ENCODE results near the gene INPP5J. TPM values are rescaled to one million over a fixed set of nuclear protein-coding genes. Genes with fewer than 3 reads are reported as not detected.

Gene INPP5J
- polyA plus RNA-seq, 1 donor from 2014 or later = 3.7 TPM

DNA sequence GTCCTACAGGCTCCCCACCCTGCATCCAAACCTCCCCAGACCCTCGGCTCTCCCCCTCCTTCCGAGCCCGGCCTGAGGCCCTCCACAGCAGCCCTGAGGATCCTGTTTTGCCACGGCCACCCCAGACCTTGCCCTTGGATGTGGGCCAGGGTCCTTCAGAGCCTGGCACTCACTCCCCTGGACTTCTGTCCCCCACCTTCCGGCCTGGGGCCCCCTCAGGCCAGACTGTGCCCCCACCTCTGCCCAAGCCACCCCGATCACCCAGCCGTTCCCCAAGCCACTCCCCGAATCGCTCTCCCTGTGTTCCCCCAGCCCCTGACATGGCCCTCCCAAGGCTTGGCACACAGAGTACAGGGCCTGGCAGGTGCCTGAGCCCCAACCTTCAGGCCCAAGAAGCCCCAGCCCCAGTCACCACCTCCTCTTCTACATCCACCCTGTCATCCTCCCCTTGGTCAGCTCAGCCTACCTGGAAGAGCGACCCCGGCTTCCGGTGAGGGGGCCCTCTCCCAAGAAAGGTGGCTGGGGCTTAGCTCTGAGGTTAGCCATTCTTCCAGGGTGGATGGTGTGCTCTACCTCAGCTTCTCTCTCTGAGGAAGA lies 2.9 kb downstream of the INPP5J start:
- no peaks in the 10 kb centered on the region for H3K36me3 ChIP-seq (ENCODE audit: insufficient read depth, low read length)
- H3K27ac ChIP-seq (ENCODE audit: low read length) = no peak overlapping the region
- H3K9ac ChIP-seq (ENCODE audit: low read length) = no peak overlapping the region
- H2AFZ ChIP-seq (ENCODE audit: low read depth, low read length) = no peak overlapping the region
- H3K27me3 ChIP-seq (ENCODE audit: insufficient read depth, low read depth, low read length) = no peaks in the 10 kb centered on the region
- TF ChIP-seq RAD21 (conservative IDR thresholded peaks at IDR 0.05) (no peak), MXI1 (conservative IDR thresholded peaks at IDR 0.05; ENCODE audit: poor library complexity, severe bottlenecking) (no peak), EZH2 (IDR thresholded peaks at IDR 0.05; ENCODE audit: borderline replicate concordance, insufficient read depth, low read length, poor library complexity, severe bottlenecking) (no peak), TAF1 (IDR thresholded peaks at IDR 0.05; ENCODE audit: low read depth) (no peak), POLR2AphosphoS5 (IDR thresholded peaks at IDR 0.05) (no peak), SMC3 (conservative IDR thresholded peaks at IDR 0.05; ENCODE audit: poor library complexity) (no peak), EP300 (conservative IDR thresholded peaks at IDR 0.05; ENCODE audit: poor library complexity, severe bottlenecking) (no peak)
- TF ChIP-seq, protein P1, sequence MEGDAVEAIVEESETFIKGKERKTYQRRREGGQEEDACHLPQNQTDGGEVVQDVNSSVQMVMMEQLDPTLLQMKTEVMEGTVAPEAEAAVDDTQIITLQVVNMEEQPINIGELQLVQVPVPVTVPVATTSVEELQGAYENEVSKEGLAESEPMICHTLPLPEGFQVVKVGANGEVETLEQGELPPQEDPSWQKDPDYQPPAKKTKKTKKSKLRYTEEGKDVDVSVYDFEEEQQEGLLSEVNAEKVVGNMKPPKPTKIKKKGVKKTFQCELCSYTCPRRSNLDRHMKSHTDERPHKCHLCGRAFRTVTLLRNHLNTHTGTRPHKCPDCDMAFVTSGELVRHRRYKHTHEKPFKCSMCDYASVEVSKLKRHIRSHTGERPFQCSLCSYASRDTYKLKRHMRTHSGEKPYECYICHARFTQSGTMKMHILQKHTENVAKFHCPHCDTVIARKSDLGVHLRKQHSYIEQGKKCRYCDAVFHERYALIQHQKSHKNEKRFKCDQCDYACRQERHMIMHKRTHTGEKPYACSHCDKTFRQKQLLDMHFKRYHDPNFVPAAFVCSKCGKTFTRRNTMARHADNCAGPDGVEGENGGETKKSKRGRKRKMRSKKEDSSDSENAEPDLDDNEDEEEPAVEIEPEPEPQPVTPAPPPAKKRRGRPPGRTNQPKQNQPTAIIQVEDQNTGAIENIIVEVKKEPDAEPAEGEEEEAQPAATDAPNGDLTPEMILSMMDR (IDR thresholded peaks at IDR 0.05; ENCODE audit: poor library complexity, severe bottlenecking) = no peak
- TF ChIP-seq, protein P2, sequence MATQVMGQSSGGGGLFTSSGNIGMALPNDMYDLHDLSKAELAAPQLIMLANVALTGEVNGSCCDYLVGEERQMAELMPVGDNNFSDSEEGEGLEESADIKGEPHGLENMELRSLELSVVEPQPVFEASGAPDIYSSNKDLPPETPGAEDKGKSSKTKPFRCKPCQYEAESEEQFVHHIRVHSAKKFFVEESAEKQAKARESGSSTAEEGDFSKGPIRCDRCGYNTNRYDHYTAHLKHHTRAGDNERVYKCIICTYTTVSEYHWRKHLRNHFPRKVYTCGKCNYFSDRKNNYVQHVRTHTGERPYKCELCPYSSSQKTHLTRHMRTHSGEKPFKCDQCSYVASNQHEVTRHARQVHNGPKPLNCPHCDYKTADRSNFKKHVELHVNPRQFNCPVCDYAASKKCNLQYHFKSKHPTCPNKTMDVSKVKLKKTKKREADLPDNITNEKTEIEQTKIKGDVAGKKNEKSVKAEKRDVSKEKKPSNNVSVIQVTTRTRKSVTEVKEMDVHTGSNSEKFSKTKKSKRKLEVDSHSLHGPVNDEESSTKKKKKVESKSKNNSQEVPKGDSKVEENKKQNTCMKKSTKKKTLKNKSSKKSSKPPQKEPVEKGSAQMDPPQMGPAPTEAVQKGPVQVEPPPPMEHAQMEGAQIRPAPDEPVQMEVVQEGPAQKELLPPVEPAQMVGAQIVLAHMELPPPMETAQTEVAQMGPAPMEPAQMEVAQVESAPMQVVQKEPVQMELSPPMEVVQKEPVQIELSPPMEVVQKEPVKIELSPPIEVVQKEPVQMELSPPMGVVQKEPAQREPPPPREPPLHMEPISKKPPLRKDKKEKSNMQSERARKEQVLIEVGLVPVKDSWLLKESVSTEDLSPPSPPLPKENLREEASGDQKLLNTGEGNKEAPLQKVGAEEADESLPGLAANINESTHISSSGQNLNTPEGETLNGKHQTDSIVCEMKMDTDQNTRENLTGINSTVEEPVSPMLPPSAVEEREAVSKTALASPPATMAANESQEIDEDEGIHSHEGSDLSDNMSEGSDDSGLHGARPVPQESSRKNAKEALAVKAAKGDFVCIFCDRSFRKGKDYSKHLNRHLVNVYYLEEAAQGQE (IDR thresholded peaks at IDR 0.05; ENCODE audit: borderline replicate concordance) = no peak
- no peaks in the 10 kb centered on the region for H4K20me1 ChIP-seq (ENCODE audit: insufficient read depth)
- no peaks in the 10 kb centered on the region for H3F3A ChIP-seq (ENCODE audit: insufficient read depth, low read length, poor library complexity, severe bottlenecking)
- no peaks in the 10 kb centered on the region for H3K79me2 ChIP-seq (replicated peaks; ENCODE audit: insufficient read depth, low read length)
- H3K4me3 ChIP-seq (ENCODE audit: low read length) = no peak overlapping the region
- H3K4me2 ChIP-seq (ENCODE audit: low read length) = no peak overlapping the region
- no peaks in the 10 kb centered on the region for H3K9me2 ChIP-seq (ENCODE audit: insufficient read depth, low read length)
- H3K9me3 ChIP-seq (ENCODE audit: low read length) = no peaks in the 10 kb centered on the region

DNA sequence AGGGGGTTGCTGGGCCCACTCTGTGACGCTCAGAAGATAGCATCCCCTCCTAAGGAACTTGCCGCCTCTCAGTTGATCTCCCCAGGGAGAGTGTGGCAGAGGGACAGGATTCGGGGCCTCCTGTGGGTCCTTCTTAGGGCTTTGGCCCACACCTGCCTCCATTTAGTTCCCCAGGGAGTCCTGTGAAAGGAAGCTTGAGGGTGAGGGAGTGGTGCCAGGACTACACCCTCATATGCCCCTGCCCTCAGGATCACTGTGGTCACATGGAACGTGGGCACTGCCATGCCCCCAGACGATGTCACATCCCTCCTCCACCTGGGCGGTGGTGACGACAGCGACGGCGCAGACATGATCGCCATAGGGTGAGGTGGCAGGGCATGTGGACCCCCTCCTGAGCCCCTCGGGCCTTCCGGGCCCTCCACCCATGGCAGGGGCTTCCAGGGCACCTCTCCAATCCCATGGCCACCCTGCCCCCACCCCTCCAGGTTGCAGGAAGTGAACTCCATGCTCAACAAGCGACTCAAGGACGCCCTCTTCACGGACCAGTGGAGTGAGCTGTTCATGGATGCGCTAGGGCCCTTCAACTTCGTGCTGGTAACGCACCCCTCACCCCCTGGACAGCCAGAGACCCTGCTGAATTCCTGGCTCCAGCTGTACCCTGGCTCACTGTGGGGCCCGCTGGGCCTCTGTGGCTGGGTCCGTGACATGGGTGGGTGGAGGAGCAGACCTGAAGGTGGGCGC lies 3.5 kb downstream of the INPP5J start:
- Histone ChIP-seq H2AFZ (ENCODE audit: low read depth, low read length) (no peak overlapping the region), H3K27ac (ENCODE audit: low read length) (no peak overlapping the region), H3K27me3 (ENCODE audit: insufficient read depth, low read depth, low read length) (no peaks in the 10 kb centered on the region), H3K9ac (ENCODE audit: low read length) (no peak overlapping the region), H3K4me3 (ENCODE audit: low read length) (no peak overlapping the region), H3K36me3 (ENCODE audit: insufficient read depth, low read length) (no peaks in the 10 kb centered on the region), H3K79me2 (replicated peaks; ENCODE audit: insufficient read depth, low read length) (no peaks in the 10 kb centered on the region), H3K9me2 (ENCODE audit: insufficient read depth, low read length) (no peaks in the 10 kb centered on the region), H3K9me3 (ENCODE audit: low read length) (no peaks in the 10 kb centered on the region), H3K4me2 (ENCODE audit: low read length) (no peak overlapping the region), H4K20me1 (ENCODE audit: insufficient read depth) (no peaks in the 10 kb centered on the region), H3F3A (ENCODE audit: insufficient read depth, low read length, poor library complexity, severe bottlenecking) (no peaks in the 10 kb centered on the region)
- no peak for TF ChIP-seq EP300 (conservative IDR thresholded peaks at IDR 0.05; ENCODE audit: poor library complexity, severe bottlenecking)
- no peak for TF ChIP-seq POLR2AphosphoS5 (IDR thresholded peaks at IDR 0.05)
- TF ChIP-seq, protein P1 (IDR thresholded peaks at IDR 0.05; ENCODE audit: poor library complexity, severe bottlenecking) = no peak
